Motor neuron (in vitro differentiated cells): ENCODE results near the gene APBA2. TPM values are rescaled to one million over a fixed set of nuclear protein-coding genes. Genes with fewer than 3 reads are reported as not detected.

Experiments
- ATAC-seq, 8 experiments: fragments of 200-7000 bp; cut with Tn5 transposase; replicated peaks in 6 of 8; 2 replicates each; pipeline ENCODE4 v1.8.0; 2021; ENCODE audit warnings: mild to moderate bottlenecking in 8 of 8, moderate library complexity in 8 of 8
- H3K27ac ChIP-seq, 2 donors: fragments of 250-450 bp; sonication (Bioruptor Pico); 2 replicates each; pipeline ENCODE4 v1.9.0; 2021; ENCODE audit warnings: antibody characterized with exemption in 2 of 2, mild to moderate bottlenecking in 2 of 2, moderate library complexity in 1 of 2
- H3K4me1 ChIP-seq, 2 donors: fragments of 250-450 bp; sonication (Bioruptor Pico); replicated peaks in 1 of 2; 2 replicates each; pipeline ENCODE4 v1.6.1; 2021; ENCODE audit warnings: antibody characterized with exemption in 2 of 2, mild to moderate bottlenecking in 2 of 2, moderate library complexity in 1 of 2
- H3K4me3 ChIP-seq, 5 donors: fragments of 250-450 bp; sonication (Bioruptor Pico); 2 replicates each; pipeline ENCODE4 v1.9.0; 2021; ENCODE audit warnings: antibody characterized with exemption in 5 of 5, mild to moderate bottlenecking in 5 of 5, moderate library complexity in 4 of 5
- WGBS, 10 experiments: fragments of 450-650 bp; shearing (Covaris generic); methylation state at CpG; one replicate each; pipeline ENCODE4 v1.0.0; 2022; 5-methylcytosine and 5-hydroxymethylcytosine counted together
- in situ Hi-C, 9 experiments: fragments of 400-800 bp; cut with MboI; loops; one replicate each; pipeline ENCODE4 v1.15.0; 2021; ENCODE audit warnings: low sequenced_read_pairs in 9 of 9, low pct_unique_long_range_greater_than_20kb in 2 of 9; ENCODE audit not compliant: unreplicated experiment in 9 of 9
- total RNA-seq, 8 experiments: library from RNA; unstranded; fragments of 300-600 nt; gene quantifications; 2 replicates each; pipeline versions ENCODE4 v1.2.3 to v1.2.4, GENCODE V29; 2022

Gene APBA2
- total RNA-seq, 8 experiments from 2014 or later, result 7.8 to 66.8 (median 40.0) TPM

DNA sequence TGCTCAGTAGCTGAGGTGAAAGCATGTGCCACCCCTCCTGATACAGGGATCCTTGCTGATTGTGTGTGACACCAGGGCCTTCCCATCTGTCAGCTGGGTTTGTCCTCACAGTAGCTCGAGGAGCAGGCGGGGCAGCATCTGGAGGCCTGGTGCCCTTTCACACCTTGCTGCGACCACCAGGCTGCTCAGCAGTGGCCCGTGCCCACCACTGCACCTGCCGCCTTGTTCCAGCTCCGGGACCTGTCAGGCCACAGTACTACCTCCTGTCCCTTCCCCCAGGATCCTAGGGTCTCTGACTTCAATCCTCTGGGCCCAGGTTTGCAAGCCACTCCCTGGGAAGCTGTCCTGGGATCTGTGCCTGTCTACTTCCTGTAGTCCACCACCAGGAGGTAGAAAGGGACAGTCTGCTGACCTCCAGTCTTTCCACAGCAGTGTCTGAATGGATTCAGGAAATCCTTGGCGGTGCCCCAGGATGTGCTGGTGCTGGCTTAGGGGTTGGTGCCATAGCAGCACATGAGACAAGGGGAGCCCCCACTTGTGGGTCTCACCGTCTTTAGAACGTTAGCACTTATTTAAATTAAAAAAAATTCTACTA lies 27.5 kb downstream of the APBA2 start:
- H3K27ac ChIP-seq, result no peak overlapping the region
- 33 to 90% (median 80%) methylated on average over 1 to 4 of the region's 9 CpGs; no CpG with 5 or more reads in 4 of the 10 experiments for WGBS, 10 experiments
- ATAC-seq, result peak in 7 of 8 experiments; percentile 28 to 57 (median 35)
- H3K4me3 ChIP-seq, result no peak overlapping the region
- in situ Hi-C loops, result no loop called here
- peaks cover 40 to 56% of the 10 kb centered on the region in 2 donors for H3K4me1 ChIP-seq

- Histone ChIP-seq H3K4me3 (no peak overlapping the region), H3K27ac (no peak overlapping the region), H3K4me1 (peaks cover 46 to 56% of the 10 kb centered on the region in 2 donors)
- ATAC-seq, result no peak
- WGBS, 10 experiments, result 33 to 100% (median 84%) methylated on average over 1 to 3 of the region's 3 CpGs; no CpG with 5 or more reads in 4 of the 10 experiments
- in situ Hi-C loops, result no loop called here
Measured at GRCh38 chr15:28914046-28914445, 28.3 kb downstream of the APBA2 start.

- in situ Hi-C loops, result no loop called here
- Histone ChIP-seq H3K4me3 (no peak overlapping the region), H3K4me1 (peaks cover 50 to 60% of the 10 kb centered on the region in 2 donors)
Measured at GRCh38 chr15:28914483-28915023, 28.8 kb downstream of the APBA2 start.

GRCh38 chr15:28915041-28915810 lies 29.5 kb downstream of the APBA2 start:
- ATAC-seq, result no peak
- Histone ChIP-seq H3K27ac (no peak overlapping the region), H3K4me3 (no peak overlapping the region), H3K4me1 (peaks cover 57 to 58% of the 10 kb centered on the region in 2 donors)
- 83 to 100% (median 100%) methylated on average over 1 to 2 of the region's 3 CpGs; no CpG with 5 or more reads in 2 of the 10 experiments for WGBS, 10 experiments
- in situ Hi-C loops, result no loop called here

More at GRCh38 chr15:28914483-28915023, 28.8 kb downstream of the APBA2 start:
- no peak overlapping the region for H3K27ac ChIP-seq
- WGBS, 10 experiments, result 60 to 100% (median 80%) methylated on average over 1 to 5 of the region's 18 CpGs; no CpG with 5 or more reads in 4 of the 10 experiments
- no peak for ATAC-seq

- Histone ChIP-seq H3K27ac (no peak overlapping the region), H3K4me3 (no peak overlapping the region), H3K4me1 (peaks cover 53 to 59% of the 10 kb centered on the region in 2 donors)
- WGBS, 10 experiments, result 80 to 100% (median 91%) methylated on average over 2 to 10 of the region's 15 CpGs; no CpG with 5 or more reads in 5 of the 10 experiments
- in situ Hi-C loops, result no loop called here
- no peak for ATAC-seq
Measured at GRCh38 chr15:28915935-28916334, 30.2 kb downstream of the APBA2 start.

GRCh38 chr15:28917791-28918140 lies 32.0 kb downstream of the APBA2 start:
- Histone ChIP-seq H3K27ac (no peak overlapping the region), H3K4me3 (no peak overlapping the region), H3K4me1 (peaks cover 34 to 51% of the 10 kb centered on the region in 2 donors)
- 76 to 84% (median 83%) methylated on average over 2 to 6 of the region's 9 CpGs; no CpG with 5 or more reads in 7 of the 10 experiments for WGBS, 10 experiments
- in situ Hi-C loops, result no loop called here
- no peak for ATAC-seq

GRCh38 chr15:28918141-28918983 lies 32.6 kb downstream of the APBA2 start:
- WGBS, 10 experiments, result 40 to 100% (median 64%) methylated on average over 1 to 9 of the region's 41 CpGs; no CpG with 5 or more reads in 6 of the 10 experiments

DNA sequence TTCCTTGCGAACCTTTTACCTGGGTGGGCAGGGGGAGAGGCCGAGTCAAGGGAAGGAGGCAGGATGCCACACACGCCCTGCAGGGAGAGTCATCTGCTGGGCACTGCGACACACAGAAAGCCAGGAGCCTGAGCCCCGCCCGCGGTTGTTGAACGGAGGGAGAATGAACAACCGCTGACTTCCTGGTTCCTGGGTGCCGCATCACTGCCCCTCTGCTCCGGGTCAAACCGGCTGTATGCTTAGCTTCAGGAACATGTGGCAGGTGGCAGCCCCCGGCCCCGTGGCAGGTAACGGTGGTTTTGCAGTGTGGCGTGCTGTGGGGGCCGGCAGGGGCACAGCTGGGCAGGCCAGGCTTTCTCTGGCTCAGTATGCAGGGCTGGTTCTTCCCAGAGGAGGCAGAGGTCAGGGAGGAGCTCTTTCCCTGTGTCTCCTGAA lies 33.4 kb downstream of the APBA2 start:
- WGBS, 10 experiments, result 60 to 100% (median 69%) methylated on average over 1 to 8 of the region's 17 CpGs; no CpG with 5 or more reads in 6 of the 10 experiments
- Histone ChIP-seq H3K4me3 (no peak overlapping the region), H3K27ac (no peak overlapping the region), H3K4me1 (peaks cover 20 to 38% of the 10 kb centered on the region in 2 donors)
- in situ Hi-C loops, result no loop called here
- ATAC-seq, result peak in 5 of 8 experiments; percentile 24 to 52 (median 38)

More at GRCh38 chr15:28918141-28918983, 32.6 kb downstream of the APBA2 start:
- Histone ChIP-seq H3K4me1 (peaks cover 28 to 47% of the 10 kb centered on the region in 2 donors), H3K27ac (no peak overlapping the region), H3K4me3 (no peak overlapping the region)
- in situ Hi-C loops, result no loop called here
- ATAC-seq, result peak in 4 of 8 experiments; percentile 15 to 52 (median 46)

- Histone ChIP-seq H3K4me1 (peaks cover 14 to 32% of the 10 kb centered on the region in 2 donors), H3K27ac (peak overlapping the region in 1 of 2 donors; percentile 24), H3K4me3 (no peak overlapping the region)
- peak in 2 of 8 experiments; percentile 14 to 15 for ATAC-seq
- WGBS, 10 experiments, result 0 to 100% (median 84%) methylated on average over 1 to 7 of the region's 13 CpGs; no CpG with 5 or more reads in 1 of the 10 experiments
- in situ Hi-C loops, result no loop called here
Measured at GRCh38 chr15:28919679-28920655, 34.2 kb downstream of the APBA2 start.

GRCh38 chr15:28920781-28921331 lies 35.1 kb downstream of the APBA2 start:
- peaks cover 14 to 32% of the 10 kb centered on the region in 2 donors for H3K4me1 ChIP-seq
- ATAC-seq, result no peak
- no peak overlapping the region for H3K27ac ChIP-seq
- WGBS, 10 experiments, result 29 to 100% (median 74%) methylated on average over 1 to 5 of the region's 5 CpGs
- no peak overlapping the region for H3K4me3 ChIP-seq
- in situ Hi-C loops, result no loop called here

DNA sequence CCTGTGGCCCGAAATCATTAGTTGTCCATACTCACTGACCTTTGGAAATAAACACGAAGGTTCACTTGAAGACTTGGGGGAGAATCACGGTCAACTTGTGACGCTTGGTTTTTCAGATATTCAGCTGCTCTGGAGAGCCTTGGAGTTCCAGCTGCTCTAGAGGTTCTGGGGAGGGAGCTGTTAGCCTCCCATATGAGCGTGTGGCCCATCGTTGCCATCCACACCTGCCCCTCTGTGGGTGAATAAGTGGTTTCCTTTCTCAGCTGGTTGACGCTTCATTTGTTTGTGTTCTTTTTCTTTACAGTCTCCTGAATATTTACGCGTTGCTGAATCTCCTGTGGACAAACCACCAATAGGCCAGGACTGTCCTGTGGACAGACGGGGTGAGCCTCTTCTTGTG lies 35.6 kb downstream of the APBA2 start:
- H3K4me3 ChIP-seq, result no peak overlapping the region
- in situ Hi-C loops, result no loop called here
- no peak for ATAC-seq
- H3K4me1 ChIP-seq, result peaks cover 11 to 32% of the 10 kb centered on the region in 2 donors
- 0 to 100% (median 86%) methylated on average over 1 to 8 of the region's 10 CpGs; no CpG with 5 or more reads in 2 of the 10 experiments for WGBS, 10 experiments
- H3K27ac ChIP-seq, result no peak overlapping the region
